ENCODE measurements around the gene MYO18A. TPM values are rescaled to one million over a fixed set of nuclear protein-coding genes. Genes with fewer than 3 reads are reported as not detected.

MYO18A gene
- total RNA-seq, 1 experiment from 2014 or later = 24.0 TPM

- peak; percentile 39 for DNase-seq (ENCODE audit: unreplicated experiment)
- intact Hi-C loops (cut with micrococcal nuclease) = no loop called here
- peaks cover 13% of the 10 kb centered on the region for H3K4me1 Mint-ChIP-seq (ENCODE audit: insufficient read depth, unreplicated experiment)
- H3K36me3 Mint-ChIP-seq (ENCODE audit: insufficient read depth, unreplicated experiment) = peaks cover 22% of the 10 kb centered on the region
- CTCF ChIA-PET = interaction anchor here (0.7 to 2.5 kb wide), 3 partner anchors 10 to 143 kb away, joined by 3 to 18 read pairs (median 5); no protein-coding TSS in a partner anchor
- no peaks in the 10 kb centered on the region for H3K27me3 Mint-ChIP-seq (ENCODE audit: insufficient read depth, unreplicated experiment)
- TF ChIP-seq CTCF (IDR thresholded peaks at IDR 0.05; ENCODE audit: unreplicated experiment) = no peak
- POLR2A ChIA-PET = no interaction called here
- peak overlapping the region; percentile 36 for H3K27ac Mint-ChIP-seq (ENCODE audit: low read depth, unreplicated experiment)
- H3K4me3 Mint-ChIP-seq (ENCODE audit: unreplicated experiment) = no peak overlapping the region
- no TSS peak for BruUV-seq (replicated peaks)
- no peaks in the 10 kb centered on the region for H3K9me3 Mint-ChIP-seq (ENCODE audit: unreplicated experiment)
Observed at GRCh38 chr17:29107933-29108822, 72.0 kb downstream of the MYO18A start.

- intact Hi-C loops (cut with micrococcal nuclease) = no loop called here
- no peak for TF ChIP-seq CTCF (IDR thresholded peaks at IDR 0.05; ENCODE audit: unreplicated experiment)
- CTCF ChIA-PET = interaction anchor here (0.7 to 0.9 kb wide), 2 partner anchors 9 to 141 kb away, joined by 3 read pairs; no protein-coding TSS in a partner anchor
Observed at GRCh38 chr17:29107084-29107483, 73.1 kb downstream of the MYO18A start.

GRCh38 chr17:29103341-29103740 lies 76.9 kb downstream of the MYO18A start:
- Mint-ChIP-seq H3K4me3 (ENCODE audit: unreplicated experiment) (peak overlapping the region; percentile 54), H3K36me3 (ENCODE audit: insufficient read depth, unreplicated experiment) (peaks cover 32% of the 10 kb centered on the region), H3K4me1 (ENCODE audit: insufficient read depth, unreplicated experiment) (peaks cover 21% of the 10 kb centered on the region), H3K27ac (ENCODE audit: low read depth, unreplicated experiment) (peak overlapping the region; percentile 77), H3K27me3 (ENCODE audit: insufficient read depth, unreplicated experiment) (no peaks in the 10 kb centered on the region), H3K9me3 (ENCODE audit: unreplicated experiment) (no peaks in the 10 kb centered on the region)
- no TSS peak for BruUV-seq (replicated peaks)
- DNase-seq (ENCODE audit: unreplicated experiment) = no peak
- ChIA-PET CTCF (interaction anchor here (0.7 to 0.9 kb wide), 2 partner anchors 13 to 14 kb away, joined by 3 read pairs; no protein-coding TSS in a partner anchor), POLR2A (interaction anchor here (0.5 kb wide), 1 partner anchor 36 kb away, joined by 3 read pairs; no protein-coding TSS in a partner anchor)
- intact Hi-C loops (cut with micrococcal nuclease) = no loop called here
- no peak for TF ChIP-seq CTCF (IDR thresholded peaks at IDR 0.05; ENCODE audit: unreplicated experiment)

More at GRCh38 chr17:29107084-29107483, 73.1 kb downstream of the MYO18A start:
- Mint-ChIP-seq H3K36me3 (ENCODE audit: insufficient read depth, unreplicated experiment) (peaks cover 22% of the 10 kb centered on the region), H3K4me1 (ENCODE audit: insufficient read depth, unreplicated experiment) (peaks cover 24% of the 10 kb centered on the region), H3K27me3 (ENCODE audit: insufficient read depth, unreplicated experiment) (no peaks in the 10 kb centered on the region), H3K9me3 (ENCODE audit: unreplicated experiment) (no peaks in the 10 kb centered on the region), H3K27ac (ENCODE audit: low read depth, unreplicated experiment) (peak overlapping the region; percentile 65), H3K4me3 (ENCODE audit: unreplicated experiment) (no peak overlapping the region)
- POLR2A ChIA-PET = no interaction called here
- no TSS peak for BruUV-seq (replicated peaks)
- DNase-seq (ENCODE audit: unreplicated experiment) = no peak

GRCh38 chr17:29102741-29103181 lies 77.4 kb downstream of the MYO18A start:
- BruUV-seq (replicated peaks) = no TSS peak
- peak; percentile 79 for DNase-seq (ENCODE audit: unreplicated experiment)
- peaks cover 15% of the 10 kb centered on the region for H3K4me1 Mint-ChIP-seq (ENCODE audit: insufficient read depth, unreplicated experiment)
- peak overlapping the region; percentile 54 for H3K4me3 Mint-ChIP-seq (ENCODE audit: unreplicated experiment)
- CTCF ChIA-PET = interaction anchor here (1.0 kb wide), 1 partner anchor 21 kb away, joined by 3 read pairs; no protein-coding TSS in a partner anchor
- peak overlapping the region; percentile 77 for H3K27ac Mint-ChIP-seq (ENCODE audit: low read depth, unreplicated experiment)
- peaks cover 34% of the 10 kb centered on the region for H3K36me3 Mint-ChIP-seq (ENCODE audit: insufficient read depth, unreplicated experiment)
- no peaks in the 10 kb centered on the region for H3K9me3 Mint-ChIP-seq (ENCODE audit: unreplicated experiment)
- POLR2A ChIA-PET = interaction anchor here (0.5 to 0.6 kb wide), 2 partner anchors 35 to 153 kb away, joined by 3 read pairs; no protein-coding TSS in a partner anchor
- no peaks in the 10 kb centered on the region for H3K27me3 Mint-ChIP-seq (ENCODE audit: insufficient read depth, unreplicated experiment)
- TF ChIP-seq CTCF (IDR thresholded peaks at IDR 0.05; ENCODE audit: unreplicated experiment) = no peak
- intact Hi-C loops (cut with micrococcal nuclease) = no loop called here

All from MCF 10A (cell line).